IMR-90 (cell line): ENCODE results near the gene DCDC1.

Experiments
- CEBPB ChIP-seq: IDR thresholded peaks from 2 replicates; pipeline ENCODE4 v1.6.1; 2012; ENCODE audit warnings: low read depth, low read length, improper control_type of control experiment
- CTCF ChIP-seq: conservative IDR thresholded peaks from 2 replicates; pipeline ENCODE4 v1.5.1; 2012; ENCODE audit warnings: mild to moderate bottlenecking, low read depth, low read length, improper control_type of control experiment
- FOS ChIP-seq: fragments of 150-350 bp; IDR thresholded peaks from 2 replicates; pipeline ENCODE4 v1.6.1; 2016; ENCODE audit warnings: low read depth, low read length
- MAZ ChIP-seq: IDR thresholded peaks from 2 replicates; pipeline ENCODE4 v1.6.1; 2012; ENCODE audit warnings: low read depth, mild to moderate bottlenecking, low read length, improper control_type of control experiment, moderate library complexity, borderline replicate concordance
- RCOR1 ChIP-seq: IDR thresholded peaks from 2 replicates; pipeline ENCODE4 v1.6.1; 2012; ENCODE audit warnings: mild to moderate bottlenecking, low read length, improper control_type of control experiment; ENCODE audit not compliant: insufficient replicate concordance
- RFX5 ChIP-seq: IDR thresholded peaks from 2 replicates; pipeline ENCODE4 v1.8.0; 2012; ENCODE audit warnings: low read depth, mild to moderate bottlenecking, low read length, moderate library complexity
- USF2 ChIP-seq: fragments of 150-350 bp; IDR thresholded peaks from 2 replicates; pipeline ENCODE4 v1.6.1; 2017; ENCODE audit warnings: mild to moderate bottlenecking, antibody characterized with exemption, low read length, low read depth

GRCh38 chr11:31340903-31341572, 28.5 kb downstream of the DCDC1 start:
- TF ChIP-seq CTCF: peak; percentile 55
- TF ChIP-seq CEBPB: no peak
- no peak for TF ChIP-seq RCOR1
- no peak for TF ChIP-seq USF2
- TF ChIP-seq RFX5: no peak
- TF ChIP-seq FOS: no peak
- TF ChIP-seq MAZ: no peak
